ENCODE data around the gene OSBPL5.

- peak; percentile 18 to 20 for TF ChIP-seq POLR2A (IDR thresholded peaks at IDR 0.05)
- no peak for TF ChIP-seq CTCF (IDR thresholded peaks at IDR 0.05)
Observed at GRCh38 chr11:3126207-3126865, 38.8 kb downstream of the OSBPL5 start.

Data from uterus (tissue), 2 donors.